Amniotic stem cell (primary cell): ENCODE measurements around the gene CELF4.
"Not testable (repeated sequence)": the region's sequence is repeated elsewhere in the genome, so short reads cannot be mapped to it uniquely, and the experiment has no call there.

Experiments used
- DNase-seq: peaks from one replicate; lab custom pipeline; 2025; lab: John Stamatoyannopoulos, UW

CELF4 gene

DNA sequence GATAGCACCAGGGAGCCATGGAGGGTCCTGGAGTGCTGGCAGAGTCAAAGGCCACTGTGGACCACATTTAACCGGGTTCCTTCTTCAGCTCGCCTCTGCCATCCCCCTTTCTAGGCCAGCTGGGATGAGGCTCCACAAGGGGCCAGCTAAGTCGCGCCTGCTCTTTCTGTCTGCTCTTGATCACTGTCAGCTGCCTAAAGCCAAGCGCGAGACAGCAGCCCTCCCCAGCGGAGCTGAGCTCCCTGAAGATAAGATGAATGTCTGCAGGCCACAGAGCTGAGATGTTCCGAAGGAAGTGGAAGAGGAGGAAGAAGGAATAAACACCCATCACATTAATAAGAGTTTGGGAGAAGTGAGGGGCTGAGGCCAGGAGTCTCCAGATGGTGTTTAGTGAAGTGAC lies 99.6 kb downstream of the CELF4 start:
- no peak for DNase-seq

DNA sequence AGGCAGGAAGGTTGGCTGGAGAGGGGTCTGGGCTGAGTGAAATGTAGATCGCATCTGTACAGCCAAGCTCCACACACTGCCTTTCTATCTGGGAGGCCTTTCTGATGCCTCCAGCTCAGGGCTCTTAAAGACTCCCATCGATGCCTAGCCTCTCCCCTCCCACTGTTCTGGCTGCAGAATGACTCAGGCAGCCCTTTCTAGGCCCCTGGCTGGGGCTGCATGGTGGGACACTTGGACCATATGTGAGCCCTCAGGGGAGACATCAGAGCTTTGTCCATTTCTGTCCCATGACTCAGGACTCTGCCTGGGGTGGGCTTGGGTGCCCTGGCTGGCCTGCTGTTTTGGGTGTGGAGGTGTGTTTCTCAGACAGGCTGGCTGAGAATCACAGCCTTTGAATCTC lies 101.3 kb downstream of the CELF4 start:
- no peak for DNase-seq

DNA sequence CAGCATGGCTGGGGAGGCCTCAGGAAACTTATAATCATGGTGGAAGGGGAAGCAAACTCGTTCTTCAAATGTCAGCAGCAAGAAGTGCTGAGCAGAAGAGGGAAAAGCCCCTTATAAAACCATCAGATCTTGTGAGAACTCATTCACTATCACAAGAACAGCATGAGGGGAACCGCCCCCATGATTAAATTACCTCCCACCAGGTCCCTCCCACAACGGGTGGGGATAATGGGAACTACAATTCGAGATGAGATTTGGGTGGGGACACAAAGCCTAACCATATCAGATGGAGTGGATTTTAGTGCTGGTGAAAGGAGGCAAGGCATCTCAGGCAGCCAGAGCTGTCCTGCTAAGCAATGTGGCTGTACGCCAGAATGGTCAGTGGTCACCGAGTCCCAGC lies 104.3 kb downstream of the CELF4 start:
- DNase-seq = not testable (repeated sequence)

DNA sequence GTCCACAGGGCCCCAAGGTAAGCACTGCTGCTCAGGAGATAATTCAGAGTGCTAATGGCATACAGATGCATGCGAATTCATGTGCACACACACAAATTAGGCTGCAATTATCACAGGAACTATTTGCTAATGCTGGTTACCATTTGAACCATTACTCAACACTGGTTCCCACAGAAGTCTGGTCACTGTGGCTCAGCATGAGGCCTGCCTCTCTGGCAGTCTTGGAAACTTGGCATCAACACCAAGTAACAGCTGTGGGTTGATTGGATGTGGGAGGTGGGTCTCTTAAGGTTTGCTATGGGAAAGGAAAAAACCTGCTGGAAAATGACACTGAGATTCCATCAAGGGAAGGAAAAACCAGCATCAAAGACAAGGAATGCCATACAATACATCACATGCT lies 105.0 kb downstream of the CELF4 start:
- DNase-seq = no peak

DNA sequence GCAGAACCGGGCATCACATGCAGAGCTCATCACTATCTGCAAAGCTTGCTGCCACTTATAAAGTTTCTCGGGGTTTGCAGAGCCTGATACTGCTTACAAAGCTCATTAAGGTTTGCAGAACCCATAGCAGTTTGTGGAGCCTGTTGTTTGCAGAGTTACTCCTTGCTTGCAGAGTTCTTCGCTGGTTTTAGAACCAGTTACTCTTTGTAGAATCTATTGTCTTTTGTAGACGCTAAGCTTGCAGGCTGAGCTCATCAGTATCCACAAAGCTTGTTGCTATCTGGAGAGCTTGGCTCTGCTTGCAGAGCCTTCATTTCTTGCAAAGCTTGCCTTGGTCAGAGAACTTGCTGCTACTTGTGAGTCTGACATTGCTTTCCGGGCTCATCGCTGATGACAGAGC lies 106.9 kb downstream of the CELF4 start:
- DNase-seq = no peak

DNA sequence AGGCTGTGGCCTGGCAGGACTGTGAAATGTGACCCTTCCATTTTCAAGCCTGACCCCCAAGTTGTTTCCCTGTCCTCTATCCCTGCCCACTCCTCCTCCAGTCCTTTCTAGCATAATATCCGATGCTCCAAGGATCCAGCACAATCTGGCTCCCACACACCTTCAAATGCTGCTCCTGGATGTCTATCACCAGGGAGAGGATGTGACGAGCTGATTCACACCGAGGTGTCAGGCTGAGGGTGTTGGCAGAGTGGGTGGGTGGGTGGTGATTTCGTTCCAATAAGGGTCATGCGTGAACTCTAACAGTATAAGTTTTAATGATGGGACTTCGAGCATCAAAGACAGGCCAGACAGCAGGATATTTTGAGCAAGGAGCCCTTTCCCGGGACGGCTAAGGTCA lies 107.8 kb downstream of the CELF4 start:
- no peak for DNase-seq

DNA sequence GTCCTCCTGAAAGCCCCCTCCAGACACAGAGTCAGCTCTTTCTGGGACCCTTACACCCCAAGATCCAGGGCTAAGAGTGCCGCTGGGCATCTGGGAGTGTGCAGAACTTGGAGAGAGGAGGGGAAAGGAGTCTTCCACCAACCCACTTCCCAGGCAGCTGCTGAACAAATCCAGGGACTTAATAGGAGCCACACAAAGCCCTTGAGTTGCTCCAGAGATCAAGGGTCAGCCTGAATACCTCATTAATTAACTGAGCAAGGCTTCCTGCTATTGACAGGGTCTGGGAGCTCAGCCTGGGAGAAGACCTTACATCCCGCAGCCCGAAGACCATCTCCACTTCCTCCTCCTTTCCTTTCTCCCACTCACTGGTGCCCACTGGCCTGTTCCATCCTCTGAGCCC lies 108.3 kb downstream of the CELF4 start:
- DNase-seq = no peak

DNA sequence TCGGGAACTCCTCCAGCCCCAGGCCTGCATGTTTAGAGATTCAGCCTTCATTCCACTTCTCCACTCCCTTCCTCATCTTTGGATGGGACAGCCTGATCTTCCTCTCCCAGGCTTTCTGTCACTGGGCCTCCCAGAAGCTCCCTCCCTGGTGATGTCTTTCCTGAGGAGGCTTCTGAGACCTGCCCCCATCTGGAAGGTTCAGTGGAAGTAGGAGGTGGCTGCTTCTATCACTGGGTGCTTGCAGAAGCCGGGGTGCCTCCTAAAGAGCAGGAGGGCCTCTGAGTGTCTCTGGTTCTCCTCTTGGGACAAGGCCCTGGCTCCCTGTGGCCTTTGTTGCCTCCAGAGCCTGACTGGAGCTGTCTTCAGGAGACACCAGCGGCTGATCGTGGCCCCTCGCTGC lies 108.7 kb downstream of the CELF4 start:
- no peak for DNase-seq

DNA sequence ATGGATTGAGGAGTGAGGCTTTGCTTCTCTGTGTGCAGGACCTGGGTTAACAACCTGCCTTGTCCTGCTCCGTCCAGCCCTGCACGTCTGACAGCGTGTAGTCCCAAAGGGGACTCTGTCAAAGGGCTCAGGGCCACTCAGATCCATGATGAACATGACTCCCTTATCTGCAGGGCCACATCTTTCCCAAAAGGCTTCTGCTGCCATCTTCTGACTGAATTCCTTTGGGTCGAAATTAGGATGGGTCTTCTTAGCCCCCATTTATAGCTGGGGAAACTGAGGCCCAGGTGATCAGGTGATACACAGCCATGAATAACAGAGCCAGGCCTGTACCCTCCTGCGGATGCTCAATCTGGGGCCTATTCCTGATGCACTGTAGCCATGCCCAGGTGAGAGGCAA lies 109.2 kb downstream of the CELF4 start:
- DNase-seq = no peak

DNA sequence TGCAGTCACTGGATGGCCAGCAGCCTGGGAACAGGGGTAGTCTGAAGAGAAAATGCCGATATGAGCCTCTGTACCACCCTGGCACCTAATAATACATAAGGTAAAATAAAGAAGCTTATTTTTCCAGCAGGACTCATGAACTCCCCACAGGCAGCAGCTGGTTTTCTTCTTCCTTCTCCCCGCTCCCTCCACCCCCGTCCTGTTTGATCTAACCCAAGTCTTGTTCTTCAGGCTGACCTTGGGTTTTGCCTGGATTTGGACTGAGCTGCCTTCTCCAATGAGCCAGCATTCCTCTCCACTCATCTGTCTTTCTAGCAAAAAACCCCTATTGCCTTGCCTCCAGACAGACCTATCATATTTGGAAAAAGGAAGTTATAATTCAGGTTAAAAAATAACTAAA lies 111.8 kb downstream of the CELF4 start:
- no peak for DNase-seq

DNA sequence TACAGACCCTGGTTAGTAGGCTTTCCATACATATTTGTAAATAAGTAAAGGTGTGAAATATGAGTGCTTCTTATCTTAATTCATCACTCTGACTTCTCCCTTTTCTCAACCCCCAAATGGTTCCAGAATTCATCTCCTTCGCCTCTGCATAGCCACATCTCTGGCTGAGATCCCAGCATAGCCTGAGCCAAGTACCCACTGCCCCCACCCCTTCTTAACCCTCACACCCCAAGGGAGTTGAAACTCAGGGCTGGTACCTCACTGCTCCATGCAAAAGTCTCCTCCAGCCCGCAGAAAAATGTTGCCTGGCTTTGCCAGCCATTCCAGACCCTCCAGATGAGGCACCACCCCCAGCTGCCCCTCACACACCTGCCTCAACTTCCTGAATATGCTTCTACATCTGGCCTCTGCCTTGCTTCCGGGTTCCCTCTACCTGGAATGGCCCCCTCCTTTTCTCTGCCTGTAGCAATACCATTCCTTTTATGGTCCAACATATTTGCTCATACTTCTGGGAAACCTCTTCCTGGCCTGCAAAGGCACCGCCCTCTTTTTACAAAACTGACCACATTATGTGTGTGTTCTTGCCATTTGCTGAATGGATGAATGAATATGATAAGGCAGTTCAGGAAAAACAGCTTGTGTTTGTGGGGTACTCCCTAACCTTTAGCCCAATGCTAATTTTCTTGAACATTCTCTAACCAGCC lies 112.8 kb downstream of the CELF4 start:
- no peak for DNase-seq

DNA sequence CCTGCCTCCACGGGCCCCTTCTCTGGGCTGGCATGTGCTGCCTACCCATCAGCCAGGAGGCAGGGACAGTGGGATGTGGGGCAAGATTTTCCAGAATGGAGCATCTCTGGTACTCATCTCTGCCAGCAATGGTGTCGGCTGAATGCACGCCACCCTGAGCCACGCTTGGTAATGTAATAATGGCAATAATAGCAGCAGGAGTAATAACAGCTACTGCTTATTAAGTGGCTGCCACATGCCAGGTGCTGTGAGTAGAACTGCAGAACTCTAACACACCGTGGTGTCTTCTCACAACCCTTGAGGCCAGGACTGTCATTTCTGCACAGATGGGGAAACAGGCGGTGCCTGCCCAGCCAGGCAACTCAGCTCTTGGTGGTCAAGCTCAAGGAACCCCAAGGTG lies 113.6 kb downstream of the CELF4 start:
- no peak for DNase-seq

DNA sequence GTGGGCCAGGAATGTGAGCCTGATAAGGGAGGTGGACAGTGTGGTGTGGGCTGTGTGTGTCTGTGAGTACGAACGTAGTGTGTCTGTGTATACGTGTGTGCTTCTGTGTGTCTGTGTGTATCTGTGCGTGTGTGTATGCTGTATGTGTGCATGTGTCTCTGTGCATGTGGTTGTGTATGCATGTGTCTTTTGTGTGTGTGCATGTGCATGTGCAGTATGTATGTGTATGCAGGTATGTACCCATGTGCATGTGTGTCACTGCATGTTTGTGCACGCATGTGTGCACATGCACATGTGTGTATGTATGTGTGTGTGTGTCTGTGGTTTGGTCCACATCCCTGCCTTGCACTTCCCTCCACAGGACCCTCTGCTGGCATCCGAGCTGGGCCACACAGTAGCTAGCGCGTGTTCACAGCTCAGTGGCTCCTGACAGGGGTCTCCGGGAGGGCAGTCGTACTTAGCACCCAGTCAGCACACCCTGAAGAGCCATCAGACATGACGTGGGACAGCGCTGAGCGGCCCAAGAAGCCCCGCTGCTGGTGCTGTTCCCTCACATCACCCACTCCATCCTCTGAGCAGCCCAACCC lies 114.3 kb downstream of the CELF4 start:
- DNase-seq = no peak

DNA sequence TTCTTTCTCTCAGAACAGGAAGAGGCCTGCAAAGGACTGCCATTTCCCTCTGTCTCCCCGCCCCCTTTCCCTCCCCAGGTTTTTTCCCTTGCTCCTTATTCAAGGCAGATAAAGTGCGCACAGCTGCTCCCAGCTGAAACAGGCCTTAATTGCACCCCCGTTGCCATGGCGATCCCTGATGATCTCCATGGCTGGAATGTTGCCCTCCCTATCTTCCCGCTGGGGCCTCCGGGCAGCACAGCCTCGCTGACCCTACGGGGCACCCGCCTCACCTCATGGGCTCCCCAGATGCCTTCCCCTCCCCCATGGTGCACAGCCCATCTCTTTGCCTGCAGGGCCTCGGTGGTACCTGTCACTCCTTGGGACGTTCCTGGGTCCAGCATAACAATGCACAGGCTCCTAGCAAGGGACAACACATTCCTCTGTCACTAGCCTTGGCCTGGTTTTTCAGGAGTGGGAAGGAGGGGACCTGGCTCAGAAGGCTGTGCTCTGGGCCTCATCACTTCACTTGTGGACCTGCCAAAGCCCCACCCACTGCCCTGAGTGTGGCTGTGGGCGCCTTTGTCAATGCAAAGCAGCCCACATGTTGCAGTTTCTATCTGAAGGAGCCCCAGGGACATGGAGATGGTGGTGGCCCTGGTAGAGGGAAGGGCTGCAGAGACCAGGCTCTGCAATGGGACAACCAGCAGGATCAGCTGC lies 115.0 kb downstream of the CELF4 start:
- DNase-seq = no peak

DNA sequence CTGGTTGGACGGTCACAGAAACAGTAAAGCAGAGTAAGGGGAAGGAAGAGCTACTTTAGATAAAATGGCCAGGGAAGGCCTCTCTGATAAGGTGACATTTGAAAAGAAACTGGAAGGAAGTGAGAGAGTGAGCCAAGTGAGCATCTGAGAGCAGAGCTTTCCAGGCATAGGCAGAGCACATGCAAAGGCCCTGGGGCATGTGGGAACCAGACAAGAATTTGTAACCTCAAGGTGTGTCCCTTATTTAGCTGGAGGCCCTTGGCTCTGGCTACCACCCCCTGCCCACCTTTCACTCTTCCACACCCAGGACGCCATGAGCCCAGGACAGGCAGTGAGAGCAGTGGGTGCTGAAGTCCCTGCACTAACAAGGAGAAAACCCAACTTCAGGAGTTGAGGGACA lies 116.0 kb downstream of the CELF4 start:
- no peak for DNase-seq

DNA sequence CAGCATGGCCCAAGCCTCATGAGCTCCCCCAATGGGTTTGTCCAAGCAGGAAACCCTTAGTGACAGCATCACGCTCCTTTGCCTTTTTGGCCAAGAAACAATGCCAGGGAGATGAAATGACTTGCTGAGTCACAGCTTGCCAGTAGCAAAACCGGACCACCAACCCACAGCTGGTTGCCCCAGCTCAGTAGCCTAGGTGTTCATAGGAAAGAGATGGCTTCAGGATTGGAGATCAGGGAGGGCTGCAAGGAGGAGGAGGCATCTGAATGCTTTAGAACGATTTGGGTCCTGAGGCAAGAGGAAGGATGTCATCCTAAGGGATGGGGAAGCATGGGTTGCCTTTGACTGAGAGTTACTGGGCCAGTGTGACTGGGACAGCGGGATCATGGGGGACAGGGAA lies 116.7 kb downstream of the CELF4 start:
- DNase-seq = no peak

DNA sequence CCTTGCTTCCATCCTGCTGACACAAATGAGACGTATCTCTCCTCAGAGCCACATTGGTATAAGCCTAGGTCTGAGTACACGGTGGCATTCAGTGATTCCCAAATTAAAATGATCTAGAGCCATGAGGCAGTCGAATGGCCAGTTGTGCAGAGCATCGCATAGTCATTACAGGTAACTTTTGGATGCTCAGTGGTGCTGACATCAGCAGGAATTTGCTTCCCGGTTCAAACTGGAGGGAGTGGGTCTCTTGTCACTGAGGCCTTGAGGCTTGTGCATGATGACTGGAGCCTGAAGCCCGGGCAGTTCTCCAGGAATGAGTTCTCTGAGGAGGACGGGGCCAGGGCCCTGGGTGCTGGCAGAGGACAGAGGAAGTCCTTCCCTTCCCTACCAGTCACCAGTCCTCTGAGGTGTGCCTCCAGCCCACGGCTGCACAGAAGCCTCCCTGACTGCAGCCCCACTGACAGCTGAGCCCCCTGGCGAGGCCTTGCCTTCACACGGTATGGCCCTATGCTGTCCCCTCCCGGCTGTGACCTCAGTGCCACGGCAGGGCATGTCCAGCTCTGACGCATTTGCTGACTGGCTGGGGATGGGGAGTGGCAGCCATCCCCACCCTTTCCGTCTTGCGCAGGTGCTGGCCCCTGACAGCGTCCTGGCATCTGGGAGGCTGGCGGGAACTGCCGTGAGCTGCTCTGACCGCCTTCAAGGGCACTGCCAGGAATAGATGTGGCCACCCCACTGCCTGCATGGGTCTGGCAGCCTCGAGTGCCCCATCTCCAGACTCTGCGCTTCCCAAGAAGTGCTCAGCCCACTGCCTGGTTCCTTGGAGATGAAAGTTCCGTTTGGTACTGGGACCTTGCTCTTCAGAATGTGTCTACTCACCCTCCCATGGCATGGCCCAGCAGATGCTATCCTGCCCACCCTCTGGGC lies 117.4 kb downstream of the CELF4 start:
- no peak for DNase-seq

DNA sequence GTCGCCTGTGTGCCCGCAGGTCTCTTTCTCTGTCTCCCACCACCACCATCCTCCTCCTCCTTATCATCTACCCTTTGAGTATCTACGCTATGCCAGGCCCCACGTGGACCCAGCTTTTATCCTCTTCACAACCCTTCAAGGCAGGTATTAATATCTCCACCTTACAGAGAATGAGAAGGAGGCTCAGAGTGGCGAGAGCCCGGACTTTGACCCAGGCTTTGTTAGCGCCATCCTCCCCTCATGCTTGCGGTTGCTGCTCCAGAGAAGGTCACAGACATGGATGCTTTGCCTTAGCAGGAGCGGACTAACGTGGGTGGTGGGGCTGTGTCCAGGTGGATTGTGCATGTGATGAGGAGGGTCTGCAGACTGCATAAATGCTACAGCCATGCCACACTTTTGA lies 119.8 kb downstream of the CELF4 start:
- DNase-seq = no peak

DNA sequence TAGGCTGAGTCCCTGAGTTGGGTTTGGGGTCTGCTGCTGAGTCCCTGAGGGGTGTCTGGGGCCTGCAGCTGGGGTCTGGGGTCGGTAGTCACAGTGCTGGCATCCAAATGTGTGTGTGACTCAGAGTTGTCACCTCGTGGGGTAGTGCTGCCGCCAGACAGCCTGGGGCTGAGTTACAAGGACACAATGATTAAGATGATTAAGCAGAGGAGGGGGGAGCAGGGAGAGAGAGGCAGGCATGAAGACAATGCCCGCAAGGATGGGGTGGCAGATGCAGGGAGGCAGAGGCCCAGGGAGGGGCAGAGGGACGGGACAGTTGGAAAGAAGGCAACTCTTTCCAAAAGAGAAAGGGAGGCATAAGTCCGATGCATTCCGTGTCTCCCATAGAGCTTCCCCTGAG lies 120.2 kb downstream of the CELF4 start:
- no peak for DNase-seq

DNA sequence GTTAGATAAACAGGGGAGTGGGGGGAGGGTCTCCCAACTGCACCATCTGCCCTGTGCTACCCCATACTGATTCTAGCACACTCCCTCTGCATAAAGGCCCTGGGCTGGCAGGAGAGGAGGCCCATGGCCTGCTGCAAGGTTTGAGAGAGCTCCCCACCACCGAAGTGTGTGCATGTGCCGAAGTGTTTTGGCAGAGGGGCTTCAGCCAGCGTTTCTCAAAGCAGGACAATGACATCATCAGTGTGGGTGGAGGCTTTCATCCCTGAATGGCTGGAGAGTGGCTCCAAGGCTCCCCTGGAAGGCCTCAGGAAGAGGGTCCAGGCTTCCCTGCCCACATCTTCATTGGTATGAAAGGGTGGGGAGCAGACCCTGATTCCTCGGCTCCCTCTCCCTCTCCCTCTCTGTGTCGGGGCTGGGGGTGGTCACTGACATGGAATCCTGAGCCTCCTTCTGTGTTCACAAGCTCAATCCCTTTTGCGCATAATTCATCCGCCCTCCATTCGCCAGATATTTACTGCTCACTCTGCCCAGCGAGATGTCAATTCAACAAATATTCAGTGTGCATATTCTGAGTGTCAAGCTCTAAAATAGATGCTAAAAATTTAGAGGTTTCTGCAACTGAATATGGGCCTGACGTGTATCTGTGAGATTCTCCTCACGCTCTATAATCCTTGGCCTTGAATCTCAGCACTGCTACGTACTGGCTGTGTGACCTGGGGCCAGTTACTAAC lies 122.1 kb downstream of the CELF4 start:
- no peak for DNase-seq

DNA sequence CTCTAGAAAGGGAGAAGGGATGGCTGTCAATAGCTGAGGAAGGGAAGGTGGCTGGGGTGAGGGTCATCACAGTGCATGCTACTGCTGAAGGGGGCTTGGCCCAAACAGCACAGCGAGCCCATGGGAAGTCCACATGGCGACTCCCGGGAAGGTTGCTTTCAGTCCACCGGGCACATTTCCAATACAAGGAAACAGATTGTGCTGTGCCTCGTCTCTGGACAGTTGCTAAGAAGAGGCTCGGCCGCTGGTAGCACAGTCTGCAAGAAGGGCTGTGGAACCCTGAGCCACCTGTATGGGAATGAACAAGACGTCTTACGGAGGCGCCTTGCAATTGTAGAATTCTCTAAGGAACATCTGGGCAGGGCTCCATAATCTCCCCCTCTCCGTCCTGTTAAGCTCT lies 123.1 kb downstream of the CELF4 start:
- DNase-seq = no peak

DNA sequence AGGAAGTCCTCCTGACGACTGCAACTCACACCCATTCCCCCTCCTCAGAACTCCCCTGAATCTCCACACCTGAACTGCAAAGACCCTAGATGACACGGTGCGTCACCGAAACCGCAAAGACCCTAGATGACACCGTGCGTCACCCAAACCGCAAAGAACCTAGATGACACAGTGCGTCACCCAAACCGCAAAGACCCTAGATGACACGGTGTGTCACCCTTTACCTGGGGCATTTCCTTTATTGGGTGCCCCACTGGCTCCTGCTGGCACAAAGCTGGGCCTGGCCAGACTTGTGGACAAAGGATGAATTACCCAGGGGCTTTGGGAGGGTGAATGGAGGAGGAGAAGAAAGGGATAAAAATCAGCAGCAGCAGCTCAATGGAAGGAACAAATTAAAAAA lies 123.8 kb downstream of the CELF4 start:
- no peak for DNase-seq
